ENCODE data around the gene CACHD1. TPM values are rescaled to one million over a fixed set of nuclear protein-coding genes. Genes with fewer than 3 reads are reported as not detected.

Gene CACHD1
- total RNA-seq, 4 donors from 2014 or later: 1.6 to 3.2 (median 2.2) TPM; not detected in 1

- Histone ChIP-seq H3K27ac (no peak overlapping the region), H3K27me3 (no peaks in the 10 kb centered on the region), H3K36me3 (no peaks in the 10 kb centered on the region), H3K9me3 (no peaks in the 10 kb centered on the region), H3K4me1 (peaks cover 0 to 26% (median 8%) of the 10 kb centered on the region in 4 donors), H3K4me3 (no peak overlapping the region)
- WGBS, 2 donors (ENCODE audit: low coverage in 1 of 2): 72 to 81% methylated on average over 3 of the region's 3 CpGs
- in situ Hi-C loops (cut with MboI; ENCODE audit: low pct_ligation_motif_present in 1 of 4, low pct_unique_long_range_greater_than_20kb in 1 of 4, low sequenced_read_pairs in 3 of 4) (no loop called here), intact Hi-C loops (cut with DNase I; ENCODE audit: low total_unique reads) (no loop called here)
- no peak for DNase-seq
- TF ChIP-seq POLR2A (IDR thresholded peaks at IDR 0.05) (no peak), POLR2AphosphoS5 (IDR thresholded peaks at IDR 0.05) (peak in 1 of 3 donors; percentile 46)
Measured at GRCh38 chr1:64484651-64485050, 14.7 kb downstream of the CACHD1 start.

GRCh38 chr1:64486193-64486592, 16.3 kb downstream of the CACHD1 start:
- TF ChIP-seq POLR2A (IDR thresholded peaks at IDR 0.05) (no peak), CTCF (IDR thresholded peaks at IDR 0.05) (no peak), POLR2AphosphoS5 (IDR thresholded peaks at IDR 0.05) (no peak), EP300 (IDR thresholded peaks at IDR 0.05; ENCODE audit: low read depth) (no peak)
- peaks cover 3 to 30% (median 10%) of the 10 kb centered on the region in 4 donors for H3K4me1 ChIP-seq
- no peaks in the 10 kb centered on the region for H3K9me3 ChIP-seq
- no peak overlapping the region for H3K27ac ChIP-seq
- H3K27me3 ChIP-seq: no peaks in the 10 kb centered on the region
- H3K4me3 ChIP-seq: no peak overlapping the region
- no peak for DNase-seq
- intact Hi-C loops (cut with DNase I; ENCODE audit: low total_unique reads) (no loop called here), in situ Hi-C loops (cut with MboI; ENCODE audit: low pct_ligation_motif_present in 1 of 4, low pct_unique_long_range_greater_than_20kb in 1 of 4, low sequenced_read_pairs in 3 of 4) (no loop called here)
- 77 to 82% methylated on average over 7 of the region's 7 CpGs for WGBS, 2 donors (ENCODE audit: low coverage in 1 of 2)
- H3K36me3 ChIP-seq: no peaks in the 10 kb centered on the region

GRCh38 chr1:64487061-64487460, 17.1 kb downstream of the CACHD1 start:
- no peak overlapping the region for H3K4me3 ChIP-seq
- no peak for DNase-seq
- H3K27me3 ChIP-seq: no peaks in the 10 kb centered on the region
- no peaks in the 10 kb centered on the region for H3K36me3 ChIP-seq
- H3K27ac ChIP-seq: no peak overlapping the region
- H3K9me3 ChIP-seq: no peaks in the 10 kb centered on the region
- TF ChIP-seq POLR2A (IDR thresholded peaks at IDR 0.05) (no peak), POLR2AphosphoS5 (IDR thresholded peaks at IDR 0.05) (no peak), EP300 (IDR thresholded peaks at IDR 0.05; ENCODE audit: low read depth) (no peak), CTCF (IDR thresholded peaks at IDR 0.05) (no peak)
- intact Hi-C loops (cut with DNase I; ENCODE audit: low total_unique reads) (no loop called here), in situ Hi-C loops (cut with MboI; ENCODE audit: low pct_ligation_motif_present in 1 of 4, low pct_unique_long_range_greater_than_20kb in 1 of 4, low sequenced_read_pairs in 3 of 4) (no loop called here)
- 88 to 100% methylated on average over 1 of the region's 1 CpG for WGBS, 2 donors (ENCODE audit: low coverage in 1 of 2)
- peaks cover 0 to 21% (median 10%) of the 10 kb centered on the region in 4 donors for H3K4me1 ChIP-seq

- no peaks in the 10 kb centered on the region for H3K27me3 ChIP-seq
- H3K9me3 ChIP-seq: no peaks in the 10 kb centered on the region
- peaks cover 0 to 9% (median 5%) of the 10 kb centered on the region in 4 donors for H3K4me1 ChIP-seq
- TF ChIP-seq CTCF (IDR thresholded peaks at IDR 0.05) (no peak), POLR2A (IDR thresholded peaks at IDR 0.05) (no peak), EP300 (IDR thresholded peaks at IDR 0.05; ENCODE audit: low read depth) (no peak), POLR2AphosphoS5 (IDR thresholded peaks at IDR 0.05) (no peak)
- H3K36me3 ChIP-seq: no peaks in the 10 kb centered on the region
- no peak overlapping the region for H3K4me3 ChIP-seq
- no peak overlapping the region for H3K27ac ChIP-seq
- 61 to 64% methylated on average over 2 of the region's 2 CpGs for WGBS, 2 donors (ENCODE audit: low coverage in 1 of 2)
- in situ Hi-C loops (cut with MboI; ENCODE audit: low pct_ligation_motif_present in 1 of 4, low pct_unique_long_range_greater_than_20kb in 1 of 4, low sequenced_read_pairs in 3 of 4) (no loop called here), intact Hi-C loops (cut with DNase I; ENCODE audit: low total_unique reads) (no loop called here)
- DNase-seq: no peak
Measured at GRCh38 chr1:64488862-64489261, 18.9 kb downstream of the CACHD1 start.

- intact Hi-C loops (cut with DNase I; ENCODE audit: low total_unique reads) (no loop called here), in situ Hi-C loops (cut with MboI; ENCODE audit: low pct_ligation_motif_present in 1 of 4, low pct_unique_long_range_greater_than_20kb in 1 of 4, low sequenced_read_pairs in 3 of 4) (no loop called here)
- Histone ChIP-seq H3K4me1 (peaks cover 0 to 9% (median 5%) of the 10 kb centered on the region in 4 donors), H3K27ac (no peak overlapping the region), H3K4me3 (no peak overlapping the region), H3K27me3 (no peaks in the 10 kb centered on the region), H3K36me3 (no peaks in the 10 kb centered on the region), H3K9me3 (no peaks in the 10 kb centered on the region)
- TF ChIP-seq POLR2A (IDR thresholded peaks at IDR 0.05) (no peak), POLR2AphosphoS5 (IDR thresholded peaks at IDR 0.05) (no peak), EP300 (IDR thresholded peaks at IDR 0.05; ENCODE audit: low read depth) (no peak), CTCF (IDR thresholded peaks at IDR 0.05) (no peak)
- no peak for DNase-seq
Measured at GRCh38 chr1:64489707-64490106, 19.8 kb downstream of the CACHD1 start.
